ENCODE results near the gene IGFBP4.
A peak's percentile ranks its signal among the peaks of the same experiment; 100 is the strongest.

The IGFBP4 gene

GRCh38 chr17:40477796-40478195 lies 34.5 kb downstream of the IGFBP4 start:
- TF ChIP-seq POLR2A (IDR thresholded peaks at IDR 0.05; ENCODE audit: low read depth, low read length) = no peak
- no peak for TF ChIP-seq PAX5 (IDR thresholded peaks at IDR 0.05; ENCODE audit: insufficient read depth, low read length, severe bottlenecking)
- TF ChIP-seq SPI1 (IDR thresholded peaks at IDR 0.05; ENCODE audit: low read depth, low read length) = no peak
- TF ChIP-seq POLR2AphosphoS5 (IDR thresholded peaks at IDR 0.05; ENCODE audit: low read depth, low read length) = no peak
- TF ChIP-seq POU2F2 (IDR thresholded peaks at IDR 0.05; ENCODE audit: low read depth, low read length) = no peak
- no peak for TF ChIP-seq TAF1 (IDR thresholded peaks at IDR 0.05; ENCODE audit: low read depth, low read length)
- DNase-seq (ENCODE audit: insufficient read length, low spot score) (no peak), FAIRE-seq (no peak)

- DNase-seq (ENCODE audit: insufficient read length, low spot score) (no peak), FAIRE-seq (no peak)
- TF ChIP-seq PAX5 (IDR thresholded peaks at IDR 0.05; ENCODE audit: insufficient read depth, low read length, severe bottlenecking) = no peak
- no peak for TF ChIP-seq POU2F2 (IDR thresholded peaks at IDR 0.05; ENCODE audit: low read depth, low read length)
- TF ChIP-seq POLR2A (IDR thresholded peaks at IDR 0.05; ENCODE audit: low read depth, low read length) = no peak
- TF ChIP-seq TAF1 (IDR thresholded peaks at IDR 0.05; ENCODE audit: low read depth, low read length) = no peak
- TF ChIP-seq POLR2AphosphoS5 (IDR thresholded peaks at IDR 0.05; ENCODE audit: low read depth, low read length) = no peak
- no peak for TF ChIP-seq SPI1 (IDR thresholded peaks at IDR 0.05; ENCODE audit: low read depth, low read length)
These were observed 35.2 kb downstream of the IGFBP4 start for GRCh38 chr17:40478486-40478885.

DNA sequence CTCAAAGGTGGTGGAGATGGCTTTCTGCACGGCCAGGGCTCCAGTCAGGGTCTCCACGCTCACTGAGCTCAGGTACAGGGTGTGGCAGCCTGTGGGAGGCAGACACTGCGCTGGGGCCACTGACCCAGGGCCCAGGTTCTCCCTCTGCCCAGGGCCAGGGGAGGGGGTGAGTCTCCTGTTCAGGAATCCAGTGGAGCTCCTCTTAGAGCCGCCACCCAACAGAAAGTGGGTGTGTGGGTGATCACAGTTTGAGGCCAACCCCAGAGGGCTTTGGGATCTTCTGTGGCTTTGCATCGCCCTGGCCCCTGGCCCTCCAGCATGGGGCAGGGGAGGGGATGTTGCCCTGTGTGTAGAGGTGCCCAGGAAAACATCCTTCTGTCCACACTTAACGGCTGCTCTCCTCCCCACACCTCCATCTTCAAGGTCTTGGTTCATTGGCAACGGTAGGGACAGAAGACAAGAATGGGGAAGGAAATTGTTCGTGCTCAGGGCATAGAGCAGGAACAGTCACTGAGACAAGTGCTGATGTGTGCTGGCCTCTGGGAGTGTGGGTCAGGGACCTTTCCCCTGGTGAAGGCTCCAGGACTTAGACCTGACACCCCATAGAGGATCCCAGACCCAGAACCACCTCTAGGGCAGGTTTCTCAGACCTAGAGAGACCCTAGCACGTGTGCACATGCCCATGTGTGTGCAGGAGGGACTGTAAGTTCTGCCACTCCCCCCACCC lies 36.7 kb downstream of the IGFBP4 start:
- FAIRE-seq = peak; percentile 52
- TF ChIP-seq POLR2A (IDR thresholded peaks at IDR 0.05; ENCODE audit: low read depth, low read length) (no peak), TAF1 (IDR thresholded peaks at IDR 0.05; ENCODE audit: low read depth, low read length) (no peak), POLR2AphosphoS5 (IDR thresholded peaks at IDR 0.05; ENCODE audit: low read depth, low read length) (no peak), PAX5 (IDR thresholded peaks at IDR 0.05; ENCODE audit: insufficient read depth, low read length, severe bottlenecking) (no peak), POU2F2 (IDR thresholded peaks at IDR 0.05; ENCODE audit: low read depth, low read length) (no peak), SPI1 (IDR thresholded peaks at IDR 0.05; ENCODE audit: low read depth, low read length) (no peak)

GRCh38 chr17:40480501-40481003 lies 37.3 kb downstream of the IGFBP4 start:
- TF ChIP-seq SPI1 (IDR thresholded peaks at IDR 0.05; ENCODE audit: low read depth, low read length) = no peak
- TF ChIP-seq POLR2A (IDR thresholded peaks at IDR 0.05; ENCODE audit: low read depth, low read length) = no peak
- TF ChIP-seq TAF1 (IDR thresholded peaks at IDR 0.05; ENCODE audit: low read depth, low read length) = no peak
- TF ChIP-seq PAX5 (IDR thresholded peaks at IDR 0.05; ENCODE audit: insufficient read depth, low read length, severe bottlenecking) = no peak
- TF ChIP-seq POLR2AphosphoS5 (IDR thresholded peaks at IDR 0.05; ENCODE audit: low read depth, low read length) = no peak
- no peak for TF ChIP-seq POU2F2 (IDR thresholded peaks at IDR 0.05; ENCODE audit: low read depth, low read length)
- FAIRE-seq (peak; percentile 91), DNase-seq (ENCODE audit: insufficient read length, low spot score) (no peak)

More for the DNA sequence above, 36.7 kb downstream of the IGFBP4 start:
- no peak for DNase-seq (ENCODE audit: insufficient read length, low spot score)

DNA sequence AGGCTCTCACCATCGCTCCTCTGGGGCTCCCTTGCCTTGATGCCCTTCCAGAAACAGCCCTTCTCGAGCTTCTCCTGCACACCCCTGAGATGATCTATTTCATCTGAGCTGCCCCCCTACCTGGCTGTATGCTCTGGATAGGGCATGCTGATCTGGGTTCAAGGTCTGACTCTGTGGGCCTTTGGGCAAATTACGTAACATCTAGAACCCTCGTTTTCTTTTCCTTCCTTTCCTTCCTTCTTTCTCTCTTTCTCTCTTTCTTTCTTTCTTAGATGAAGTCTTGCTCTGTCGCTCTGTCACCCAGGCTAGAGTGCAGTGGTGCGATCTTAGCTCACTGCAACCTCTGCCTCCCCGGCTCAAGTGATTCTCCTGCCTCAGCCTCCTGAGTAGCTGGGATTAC lies 37.9 kb downstream of the IGFBP4 start:
- TF ChIP-seq PAX5 (IDR thresholded peaks at IDR 0.05; ENCODE audit: insufficient read depth, low read length, severe bottlenecking) (no peak), POU2F2 (IDR thresholded peaks at IDR 0.05; ENCODE audit: low read depth, low read length) (no peak), SPI1 (IDR thresholded peaks at IDR 0.05; ENCODE audit: low read depth, low read length) (no peak), POLR2A (IDR thresholded peaks at IDR 0.05; ENCODE audit: low read depth, low read length) (no peak), POLR2AphosphoS5 (IDR thresholded peaks at IDR 0.05; ENCODE audit: low read depth, low read length) (no peak), TAF1 (IDR thresholded peaks at IDR 0.05; ENCODE audit: low read depth, low read length) (no peak)
- DNase-seq (ENCODE audit: insufficient read length, low spot score) = no peak
- no peak for FAIRE-seq

DNA sequence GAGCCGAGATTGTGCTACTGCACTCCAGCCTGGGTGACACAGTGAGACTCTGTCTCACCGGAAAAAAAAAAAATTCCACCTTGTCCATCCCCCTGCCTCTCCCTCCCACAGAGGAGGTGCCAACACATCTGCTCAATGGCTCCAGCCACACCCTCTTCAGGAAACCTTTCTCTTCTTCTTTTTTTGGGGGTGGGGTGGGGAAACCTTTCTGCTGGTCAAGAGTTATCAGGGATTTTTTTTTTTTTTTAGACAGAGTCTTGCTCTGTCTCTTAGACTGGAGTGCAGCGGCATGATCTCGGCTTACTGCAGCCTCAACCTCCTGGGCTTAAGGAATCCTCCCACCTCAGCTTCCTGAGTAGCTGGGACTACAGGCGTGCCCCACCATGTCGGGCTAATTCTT lies 39.5 kb downstream of the IGFBP4 start:
- no peak for FAIRE-seq
- TF ChIP-seq POLR2AphosphoS5 (IDR thresholded peaks at IDR 0.05; ENCODE audit: low read depth, low read length) (no peak), PAX5 (IDR thresholded peaks at IDR 0.05; ENCODE audit: insufficient read depth, low read length, severe bottlenecking) (no peak), TAF1 (IDR thresholded peaks at IDR 0.05; ENCODE audit: low read depth, low read length) (no peak), SPI1 (IDR thresholded peaks at IDR 0.05; ENCODE audit: low read depth, low read length) (no peak)
- no peak for DNase-seq (ENCODE audit: insufficient read length, low spot score)

- DNase-seq (ENCODE audit: insufficient read length, low spot score) (no peak), FAIRE-seq (no peak)
- TF ChIP-seq TAF1 (IDR thresholded peaks at IDR 0.05; ENCODE audit: low read depth, low read length) (no peak), POLR2AphosphoS5 (IDR thresholded peaks at IDR 0.05; ENCODE audit: low read depth, low read length) (no peak), SPI1 (IDR thresholded peaks at IDR 0.05; ENCODE audit: low read depth, low read length) (no peak), PAX5 (IDR thresholded peaks at IDR 0.05; ENCODE audit: insufficient read depth, low read length, severe bottlenecking) (no peak), POU2F2 (IDR thresholded peaks at IDR 0.05; ENCODE audit: low read depth, low read length) (no peak), POLR2A (IDR thresholded peaks at IDR 0.05; ENCODE audit: low read depth, low read length) (no peak)
These were observed 40.4 kb downstream of the IGFBP4 start for GRCh38 chr17:40483679-40484078.

DNA sequence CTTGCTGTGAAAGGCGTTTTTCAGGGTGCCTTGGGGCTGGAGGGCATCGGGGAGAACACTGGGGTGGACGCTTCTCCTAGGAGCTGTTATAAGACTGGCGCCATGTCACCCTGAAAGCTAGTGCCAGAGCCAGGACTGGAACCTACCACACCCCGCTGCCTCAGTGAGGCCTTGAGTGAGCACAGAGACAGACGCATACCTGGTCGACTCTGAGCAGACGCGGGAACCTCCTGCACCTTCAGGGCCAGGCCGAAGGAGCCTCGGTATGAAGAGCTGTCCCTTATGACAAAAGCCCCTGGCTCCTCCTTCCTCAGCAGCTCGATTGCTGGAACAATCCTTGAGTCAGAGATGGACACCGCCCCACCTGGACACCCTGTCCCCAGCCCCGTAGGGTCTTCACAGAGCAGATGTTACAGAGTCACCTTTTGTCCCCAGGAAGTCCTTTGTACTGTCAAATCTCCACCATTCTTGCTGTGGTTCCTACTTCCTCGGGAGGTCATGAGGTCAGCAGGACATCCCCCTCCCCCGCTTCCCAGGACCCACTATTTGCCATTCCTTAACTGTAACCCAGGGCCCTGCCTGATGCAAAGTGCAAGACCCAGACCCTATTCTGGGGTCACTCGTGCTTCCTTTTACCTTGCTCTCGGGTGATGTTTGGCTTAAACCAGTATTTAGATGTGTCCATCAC lies 41.2 kb downstream of the IGFBP4 start:
- no peak for FAIRE-seq
- DNase-seq (ENCODE audit: insufficient read length, low spot score) = no peak
- TF ChIP-seq TAF1 (IDR thresholded peaks at IDR 0.05; ENCODE audit: low read depth, low read length) = no peak
- no peak for TF ChIP-seq SPI1 (IDR thresholded peaks at IDR 0.05; ENCODE audit: low read depth, low read length)
- TF ChIP-seq POLR2A (IDR thresholded peaks at IDR 0.05; ENCODE audit: low read depth, low read length) = no peak
- no peak for TF ChIP-seq POU2F2 (IDR thresholded peaks at IDR 0.05; ENCODE audit: low read depth, low read length)
- TF ChIP-seq POLR2AphosphoS5 (IDR thresholded peaks at IDR 0.05; ENCODE audit: low read depth, low read length) = no peak
- TF ChIP-seq PAX5 (IDR thresholded peaks at IDR 0.05; ENCODE audit: insufficient read depth, low read length, severe bottlenecking) = no peak

GRCh38 chr17:40484973-40485530 lies 41.8 kb downstream of the IGFBP4 start:
- FAIRE-seq (no peak), DNase-seq (ENCODE audit: insufficient read length, low spot score) (no peak)
- TF ChIP-seq POU2F2 (IDR thresholded peaks at IDR 0.05; ENCODE audit: low read depth, low read length) (no peak), SPI1 (IDR thresholded peaks at IDR 0.05; ENCODE audit: low read depth, low read length) (no peak), TAF1 (IDR thresholded peaks at IDR 0.05; ENCODE audit: low read depth, low read length) (no peak), POLR2A (IDR thresholded peaks at IDR 0.05; ENCODE audit: low read depth, low read length) (no peak), POLR2AphosphoS5 (IDR thresholded peaks at IDR 0.05; ENCODE audit: low read depth, low read length) (no peak), PAX5 (IDR thresholded peaks at IDR 0.05; ENCODE audit: insufficient read depth, low read length, severe bottlenecking) (no peak)

Data from GM12891 (cell line).